Measurements from ENCODE around the gene ACOT7. TPM values are rescaled to one million over a fixed set of nuclear protein-coding genes. Genes with fewer than 3 reads are reported as not detected.

ACOT7 gene
- total and polyA plus RNA-seq, 2 of the 13 experiments (the other 11 are each of a cell fraction or from before 2014, with no cell fraction given), result 33.0 to 55.8 TPM

GRCh38 chr1:6359216-6360116, 34.1 kb downstream of the ACOT7 start:
- CTCF ChIA-PET (ENCODE audit: low intra/inter-chr PET ratio, low total read pairs), result interaction anchor here (0.9 to 1.2 kb wide), 2 partner anchors 11 to 12 kb away, joined by 3 read pairs; no protein-coding TSS in a partner anchor
- H2AFZ ChIP-seq (ENCODE audit: low read length), result no peak overlapping the region
- H3K36me3 ChIP-seq (replicated peaks in 1 of 2; ENCODE audit: control insufficient read depth in 1 of 2, insufficient read depth in 2 of 2, low read length in 2 of 2), result no peaks in the 10 kb centered on the region
- H3K4me2 ChIP-seq (ENCODE audit: low read depth, low read length), result peak overlapping the region; percentile 93
- peak overlapping the region; percentile 46 to 66 (median 61) for H3K4me3 ChIP-seq (replicated peaks in 1 of 3; ENCODE audit: insufficient read depth in 1 of 3, low read depth in 2 of 3, low read length in 3 of 3)
- no peaks in the 10 kb centered on the region for H4K20me1 ChIP-seq (ENCODE audit: insufficient read depth, low read length)
- peak overlapping the region; percentile 72 for H3K27ac ChIP-seq (ENCODE audit: extremely low read length, insufficient read depth, low read length)
- in situ Hi-C loops (cut with HindIII; ENCODE audit: extremely low pct_ligation_motif_present, low pct_unique_long_range_greater_than_20kb), result no loop called here
- intact Hi-C loops (cut with micrococcal nuclease; ENCODE audit: unreplicated experiment), result loop anchor here (5.0 to 10.0 kb wide), 2 partner anchors 33 to 1115 kb away; partner anchors contain the start of gene ACOT7
- POLR2A ChIA-PET, result interaction anchor here (1.7 to 3.6 kb wide), 2 partner anchors 34 to 35 kb away, joined by 7 to 21 read pairs; partner anchors contain the start of gene ACOT7
- peak overlapping the region; percentile 73 for H3K9ac ChIP-seq (ENCODE audit: insufficient read depth, low read depth, low read length)
- H3K79me2 ChIP-seq (ENCODE audit: insufficient read depth, low read length), result peaks cover 15% of the 10 kb centered on the region
- DNase-seq (ENCODE audit: low spot score) (peak; percentile 93), ATAC-seq (peak; percentile 86), FAIRE-seq (peak; percentile 95)
- peaks cover 73% of the 10 kb centered on the region for H3K4me1 ChIP-seq (ENCODE audit: insufficient read depth, low read length)
- 6% methylated on average over 7 of the region's 13 CpGs for WGBS (ENCODE audit: low lambda C conversion rate)
- BruUV-seq (replicated peaks), result no TSS peak
- no peaks in the 10 kb centered on the region for H3K27me3 ChIP-seq (ENCODE audit: control insufficient read depth in 1 of 2, insufficient read depth in 2 of 2, low read length in 2 of 2)
- no peaks in the 10 kb centered on the region for H3K9me3 ChIP-seq (ENCODE audit: low read length)
- TF ChIP-seq IRX3 (CRISPR knock-in tag; IDR thresholded peaks at IDR 0.05; ENCODE audit: borderline replicate concordance, low read depth) (no peak), FIP1L1 (IDR thresholded peaks at IDR 0.05; ENCODE audit: borderline replicate concordance, insufficient read depth, low read depth, low read length) (0 out of 2 replicates have a peak, but pooled peaks have one; percentile 64), NBN (conservative IDR thresholded peaks at IDR 0.05) (no peak), ZNF644 (CRISPR knock-in tag; IDR thresholded peaks at IDR 0.05; ENCODE audit: low read depth) (no peak), MBD4 (IDR thresholded peaks at IDR 0.05; ENCODE audit: borderline replicate concordance, low read length) (no peak), HCFC1 (IDR thresholded peaks at IDR 0.05; ENCODE audit: low read depth, low read length) (no peak), RFX3 (CRISPR knock-in tag; IDR thresholded peaks at IDR 0.05) (no peak), GATA4 (IDR thresholded peaks at IDR 0.05; ENCODE audit: borderline replicate concordance, low read depth) (no peak), HDAC6 (IDR thresholded peaks at IDR 0.05; ENCODE audit: low read depth, low read length) (no peak), ZBTB21 (CRISPR knock-in tag; IDR thresholded peaks at IDR 0.05) (no peak; the same call in 1 of the 2 replicates), GFI1 (CRISPR knock-in tag; IDR thresholded peaks at IDR 0.05; ENCODE audit: borderline replicate concordance) (peak; percentile 90), RFX1 (IDR thresholded peaks at IDR 0.05) (no peak), SCMH1 (CRISPR knock-in tag; IDR thresholded peaks at IDR 0.05; ENCODE audit: borderline replicate concordance) (no peak), ZNF281 (CRISPR knock-in tag; IDR thresholded peaks at IDR 0.05; ENCODE audit: borderline replicate concordance) (peak; percentile 67; the same call in 1 of the 2 replicates), POGK (CRISPR knock-in tag; conservative IDR thresholded peaks at IDR 0.05) (no peak), ATF5 (CRISPR knock-in tag; IDR thresholded peaks at IDR 0.05; ENCODE audit: low read depth) (no peak), ZMAT3 (CRISPR knock-in tag; conservative IDR thresholded peaks at IDR 0.05) (0 out of 2 replicates have a peak, but pooled peaks have one; percentile 53), JDP2 (CRISPR knock-in tag; IDR thresholded peaks at IDR 0.05; ENCODE audit: borderline replicate concordance) (no peak)
- TF ChIP-seq, protein P1, sequence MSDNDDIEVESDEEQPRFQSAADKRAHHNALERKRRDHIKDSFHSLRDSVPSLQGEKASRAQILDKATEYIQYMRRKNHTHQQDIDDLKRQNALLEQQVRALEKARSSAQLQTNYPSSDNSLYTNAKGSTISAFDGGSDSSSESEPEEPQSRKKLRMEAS (IDR thresholded peaks at IDR 0.05), result peak; percentile 64

Data from HepG2 (cell line).